HEK293T (cell line): Measurements from ENCODE around the gene PDE4DIP.
"Not testable (repeated sequence)": the region's sequence is repeated elsewhere in the genome, so short reads cannot be mapped to it uniquely, and the experiment has no call there.

Experiments used
- BHLHE40 ChIP-seq: fragments of 450-650 bp; IDR thresholded peaks from 2 replicates; pipeline ENCODE4 v1.6.1; 2016; ENCODE audit warnings: mild to moderate bottlenecking, moderate library complexity, borderline replicate concordance
- TF ChIP-seq, protein P1 (sequence below): fragments of 450-650 bp; IDR thresholded peaks from 2 replicates; pipeline ENCODE4 v1.6.1; 2016

DNA sequence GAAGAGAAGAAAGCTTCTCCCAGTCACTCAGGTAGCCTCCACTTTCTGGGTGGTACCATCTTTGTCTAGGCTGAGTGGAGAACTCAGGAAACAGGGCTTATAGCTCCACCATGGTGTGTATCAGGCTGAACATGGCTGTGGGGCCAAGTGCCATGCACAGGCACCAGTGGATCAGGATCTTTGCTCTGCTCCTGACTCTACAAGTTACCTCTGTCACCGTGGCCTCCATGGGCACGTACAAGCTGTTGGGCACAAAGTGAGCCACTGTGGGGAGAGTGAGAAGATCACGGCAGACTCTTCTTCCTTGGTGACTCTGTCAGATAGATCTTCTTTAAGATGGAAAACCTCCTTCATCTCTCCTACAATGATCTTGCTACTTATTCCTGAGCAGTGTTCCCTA is 165.5 kb downstream of the PDE4DIP start:
- TF ChIP-seq BHLHE40, result not testable (repeated sequence)
- TF ChIP-seq, protein P1, sequence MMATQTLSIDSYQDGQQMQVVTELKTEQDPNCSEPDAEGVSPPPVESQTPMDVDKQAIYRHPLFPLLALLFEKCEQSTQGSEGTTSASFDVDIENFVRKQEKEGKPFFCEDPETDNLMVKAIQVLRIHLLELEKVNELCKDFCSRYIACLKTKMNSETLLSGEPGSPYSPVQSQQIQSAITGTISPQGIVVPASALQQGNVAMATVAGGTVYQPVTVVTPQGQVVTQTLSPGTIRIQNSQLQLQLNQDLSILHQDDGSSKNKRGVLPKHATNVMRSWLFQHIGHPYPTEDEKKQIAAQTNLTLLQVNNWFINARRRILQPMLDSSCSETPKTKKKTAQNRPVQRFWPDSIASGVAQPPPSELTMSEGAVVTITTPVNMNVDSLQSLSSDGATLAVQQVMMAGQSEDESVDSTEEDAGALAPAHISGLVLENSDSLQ, result not testable (repeated sequence)
